Esophagus squamous epithelium (tissue), 5 donors: ENCODE results near the gene NMUR1. TPM values are rescaled to one million over a fixed set of nuclear protein-coding genes. Genes with fewer than 3 reads are reported as not detected.

ENCODE experiments used
- DNase-seq: peaks from one replicate; lab custom pipeline; 2025; lab: John Stamatoyannopoulos, UW
- H3K27ac ChIP-seq, 4 donors: fragments of 200-600 bp; sonication (generic); one replicate each; pipeline ENCODE4 v1.5.1; 2016 to 2019; ENCODE audit warnings: mild to moderate bottlenecking in 1 of 4
- H3K27me3 ChIP-seq, 4 donors: fragments of 200-600 bp; sonication (generic); 1 replicate in 3 of 4; 2 replicates in 1 of 4; pipeline versions ENCODE4 v1.5.1 to v1.6.0; 2017 to 2021; ENCODE audit warnings: antibody characterized with exemption in 1 of 4
- H3K36me3 ChIP-seq, 3 donors: fragments of 200-600 bp; sonication (generic); one replicate each; pipeline ENCODE4 v1.5.1; 2016 to 2019
- H3K4me1 ChIP-seq, 3 donors: fragments of 200-600 bp; sonication (generic); one replicate each; pipeline ENCODE4 v1.5.1; 2017 to 2019
- H3K4me3 ChIP-seq, 4 donors: fragments of 200-600 bp; sonication (generic); 1 replicate in 3 of 4; 2 replicates in 1 of 4; pipeline ENCODE4 v1.5.1; 2016 to 2019; ENCODE audit warnings: mild to moderate bottlenecking in 2 of 4, moderate library complexity in 1 of 4
- H3K9me3 ChIP-seq, 3 donors: fragments of 200-600 bp; sonication (generic); one replicate each; pipeline ENCODE4 v1.5.1; 2016 to 2019
- CTCF ChIP-seq, 6 experiments: fragments of 450-650 bp in 4 of 6; fragments of 200-600 bp in 2 of 6; sonication (generic) in 2 of 6; IDR thresholded peaks; one replicate each; pipeline ENCODE4 v1.5.1; 2016 to 2019; ENCODE audit warnings: antibody characterized with exemption in 6 of 6, mild to moderate bottlenecking in 4 of 6, moderate library complexity in 4 of 6
- POLR2A ChIP-seq, 4 donors: fragments of 450-650 bp; IDR thresholded peaks; one replicate each; pipeline ENCODE4 v1.6.1; 2017; ENCODE audit warnings: antibody characterized with exemption in 4 of 4, mild to moderate bottlenecking in 4 of 4, moderate library complexity in 3 of 4
- WGBS, 2 donors: methylation state at CpG; one replicate each; pipeline ENCODE4 v1.1.5; 2018; 5-methylcytosine and 5-hydroxymethylcytosine counted together
- intact Hi-C: fragments of 100-400 bp; cut with DNase I; formaldehyde crosslinking; loops from one replicate; pipeline ENCODE4 v1.15.0; 2022
- total RNA-seq, 4 donors: library from RNA; depleted of rRNA; stranded (reverse); fragments of >200 nt; gene quantifications; one replicate each; pipeline ENCODE4 v1.1.0, GENCODE V29; 2016
- donor health status: DM: yes; HTN: yes; CAD: no.

Gene NMUR1
- total RNA-seq, 4 donors from 2014 or later = 0.15 to 1.5 TPM; not detected in 2

GRCh38 chr2:231514951-231515297 lies 15.3 kb downstream of the NMUR1 start:
- intact Hi-C loops = no loop called here
- Histone ChIP-seq H3K27me3 (no peaks in the 10 kb centered on the region), H3K4me3 (peak overlapping the region; percentile 59 to 85 (median 76)), H3K9me3 (no peaks in the 10 kb centered on the region), H3K4me1 (peaks cover 0 to 31% (median 5%) of the 10 kb centered on the region in 3 donors), H3K36me3 (no peaks in the 10 kb centered on the region), H3K27ac (peak overlapping the region; percentile 83 to 94 (median 89))
- WGBS, 2 donors = 34 to 47% methylated on average over 3 to 7 of the region's 7 CpGs
- no peak for TF ChIP-seq POLR2A (IDR thresholded peaks at IDR 0.05)
- TF ChIP-seq CTCF (IDR thresholded peaks at IDR 0.05) = no peak
- DNase-seq = no peak

GRCh38 chr2:231514225-231514950 lies 15.9 kb downstream of the NMUR1 start:
- peak; percentile 96 for DNase-seq
- TF ChIP-seq POLR2A (IDR thresholded peaks at IDR 0.05) = peak in 3 of 4 donors; percentile 67 to 84 (median 71)
- TF ChIP-seq CTCF (IDR thresholded peaks at IDR 0.05) = peak in 1 of 6 experiments; percentile 3
- no peaks in the 10 kb centered on the region for H3K27me3 ChIP-seq
- no peaks in the 10 kb centered on the region for H3K36me3 ChIP-seq
- H3K9me3 ChIP-seq = no peaks in the 10 kb centered on the region
- peak overlapping the region; percentile 59 to 85 (median 76) for H3K4me3 ChIP-seq
- H3K27ac ChIP-seq = peak overlapping the region; percentile 83 to 94 (median 89)
- WGBS, 2 donors = 0 to 6% methylated on average over 14 to 33 of the region's 87 CpGs
- peaks cover 0 to 27% (median 5%) of the 10 kb centered on the region in 3 donors for H3K4me1 ChIP-seq
- intact Hi-C loops = no loop called here

- H3K27me3 ChIP-seq = no peaks in the 10 kb centered on the region
- H3K4me1 ChIP-seq = peaks cover 0 to 27% (median 5%) of the 10 kb centered on the region in 3 donors
- H3K9me3 ChIP-seq = no peaks in the 10 kb centered on the region
- peak overlapping the region; percentile 59 to 85 (median 76) for H3K4me3 ChIP-seq
- no peaks in the 10 kb centered on the region for H3K36me3 ChIP-seq
- peak overlapping the region; percentile 83 to 94 (median 89) for H3K27ac ChIP-seq
- WGBS, 2 donors = 9 to 20% methylated on average over 6 to 7 of the region's 7 CpGs
- TF ChIP-seq CTCF (IDR thresholded peaks at IDR 0.05) = no peak
- no peak for TF ChIP-seq POLR2A (IDR thresholded peaks at IDR 0.05)
- DNase-seq = no peak
- intact Hi-C loops = no loop called here
Observed at GRCh38 chr2:231513746-231514224, 16.5 kb downstream of the NMUR1 start.

- Histone ChIP-seq H3K4me1 (peaks cover 0 to 27% (median 5%) of the 10 kb centered on the region in 3 donors), H3K9me3 (no peaks in the 10 kb centered on the region), H3K36me3 (no peaks in the 10 kb centered on the region), H3K4me3 (no peak overlapping the region), H3K27me3 (no peaks in the 10 kb centered on the region), H3K27ac (peak overlapping the region in 1 of 4 donors; percentile 19)
- intact Hi-C loops = no loop called here
- TF ChIP-seq CTCF (IDR thresholded peaks at IDR 0.05) (no peak), POLR2A (IDR thresholded peaks at IDR 0.05) (no peak)
- DNase-seq = no peak
- WGBS, 2 donors = 75 to 81% methylated on average over 4 to 5 of the region's 5 CpGs
Observed at GRCh38 chr2:231512222-231512621, 18.0 kb downstream of the NMUR1 start.

- intact Hi-C loops = no loop called here
- H3K27me3 ChIP-seq = no peaks in the 10 kb centered on the region
- H3K27ac ChIP-seq = no peak overlapping the region
- no peak overlapping the region for H3K4me3 ChIP-seq
- no peaks in the 10 kb centered on the region for H3K36me3 ChIP-seq
- no peak for TF ChIP-seq CTCF (IDR thresholded peaks at IDR 0.05)
- TF ChIP-seq POLR2A (IDR thresholded peaks at IDR 0.05) = no peak
- WGBS, 2 donors = 81 to 85% methylated on average over 3 of the region's 3 CpGs
- no peaks in the 10 kb centered on the region for H3K9me3 ChIP-seq
- DNase-seq = no peak
- no peaks in the 10 kb centered on the region for H3K4me1 ChIP-seq
Observed at GRCh38 chr2:231503766-231504165, 26.5 kb downstream of the NMUR1 start.
